Measurements from ENCODE around the gene GC. TPM values are rescaled to one million over a fixed set of nuclear protein-coding genes. Genes with fewer than 3 reads are reported as not detected.

The GC gene
- total RNA-seq, 1 experiment from 2014 or later: 1.8 TPM

- no TSS peak for BruUV-seq (replicated peaks)
These were observed 6.0 kb downstream of the GC start for GRCh38 chr4:71777891-71778290.

More at GRCh38 chr4:71777891-71778290, 6.0 kb downstream of the GC start:
- Histone ChIP-seq H3K36me3 (ENCODE audit: control insufficient read depth in 1 of 2, insufficient read depth in 2 of 2, low read length in 2 of 2) (no peaks in the 10 kb centered on the region), H3K4me1 (ENCODE audit: control insufficient read depth in 1 of 2, insufficient read depth in 2 of 2, low read length in 2 of 2) (no peaks in the 10 kb centered on the region), H3K27ac (ENCODE audit: low read depth, low read length) (no peak overlapping the region), H3K9ac (ENCODE audit: low read length) (no peak overlapping the region), H3K79me2 (ENCODE audit: insufficient read depth, low read length) (no peaks in the 10 kb centered on the region), H3K9me2 (ENCODE audit: insufficient read depth) (no peaks in the 10 kb centered on the region), H3K4me2 (ENCODE audit: low read length) (no peak overlapping the region), H2AFZ (ENCODE audit: low read depth, low read length, poor library complexity, severe bottlenecking) (no peak overlapping the region), H3K4me3 (replicated peaks in 1 of 2; ENCODE audit: low read depth in 1 of 2, low read length in 2 of 2) (no peak overlapping the region), H3K27me3 (ENCODE audit: insufficient read depth, low read length) (no peaks in the 10 kb centered on the region), H4K20me1 (ENCODE audit: insufficient read depth) (no peaks in the 10 kb centered on the region), H3K9me3 (ENCODE audit: control insufficient read depth in 1 of 2, insufficient read depth in 1 of 2, low read depth in 1 of 2, low read length in 2 of 2) (no peaks in the 10 kb centered on the region; a peak in 1 of 4 replicates)
- ChIA-PET POLR2A (no interaction called here), CTCF (no interaction called here), RAD21 (ENCODE audit: low non-redundant PET in 1 of 2, low total read pairs in 2 of 2, uncharacterized antibody in 2 of 2, unreplicated experiment in 2 of 2) (no interaction called here)
- no peak for ATAC-seq
- DNase-seq (ENCODE audit: low read depth, low spot score): no peak
- TF ChIP-seq EGR1 (IDR thresholded peaks at IDR 0.05; ENCODE audit: low read depth): no peak
- no peak for TF ChIP-seq YY1 (IDR thresholded peaks at IDR 0.05; ENCODE audit: extremely low read depth, insufficient replicate concordance, low read depth, low read length)
- no peak for TF ChIP-seq MAX (IDR thresholded peaks at IDR 0.05)
- TF ChIP-seq ELF1 (IDR thresholded peaks at IDR 0.05; ENCODE audit: borderline replicate concordance, low read depth): no peak
- no peak for TF ChIP-seq RAD21 (IDR thresholded peaks at IDR 0.05; ENCODE audit: low read depth)
- no peak for TF ChIP-seq CBX3 (IDR thresholded peaks at IDR 0.05; ENCODE audit: low read depth)
- no peak for TF ChIP-seq POLR2AphosphoS5 (IDR thresholded peaks at IDR 0.05; ENCODE audit: low read depth, low read length)
- TF ChIP-seq REST (IDR thresholded peaks at IDR 0.05; ENCODE audit: low read depth): no peak
- no peak for TF ChIP-seq TCF7L2 (IDR thresholded peaks at IDR 0.05; ENCODE audit: borderline replicate concordance, extremely low read depth, insufficient read depth, insufficient read length)
- no peak for TF ChIP-seq ZFX (IDR thresholded peaks at IDR 0.05)
- TF ChIP-seq, protein P1, sequence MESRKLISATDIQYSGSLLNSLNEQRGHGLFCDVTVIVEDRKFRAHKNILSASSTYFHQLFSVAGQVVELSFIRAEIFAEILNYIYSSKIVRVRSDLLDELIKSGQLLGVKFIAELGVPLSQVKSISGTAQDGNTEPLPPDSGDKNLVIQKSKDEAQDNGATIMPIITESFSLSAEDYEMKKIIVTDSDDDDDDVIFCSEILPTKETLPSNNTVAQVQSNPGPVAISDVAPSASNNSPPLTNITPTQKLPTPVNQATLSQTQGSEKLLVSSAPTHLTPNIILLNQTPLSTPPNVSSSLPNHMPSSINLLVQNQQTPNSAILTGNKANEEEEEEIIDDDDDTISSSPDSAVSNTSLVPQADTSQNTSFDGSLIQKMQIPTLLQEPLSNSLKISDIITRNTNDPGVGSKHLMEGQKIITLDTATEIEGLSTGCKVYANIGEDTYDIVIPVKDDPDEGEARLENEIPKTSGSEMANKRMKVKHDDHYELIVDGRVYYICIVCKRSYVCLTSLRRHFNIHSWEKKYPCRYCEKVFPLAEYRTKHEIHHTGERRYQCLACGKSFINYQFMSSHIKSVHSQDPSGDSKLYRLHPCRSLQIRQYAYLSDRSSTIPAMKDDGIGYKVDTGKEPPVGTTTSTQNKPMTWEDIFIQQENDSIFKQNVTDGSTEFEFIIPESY (IDR thresholded peaks at IDR 0.05; ENCODE audit: extremely low read depth, insufficient replicate concordance, low read length): no peak
- TF ChIP-seq SRF (IDR thresholded peaks at IDR 0.05; ENCODE audit: low read depth): no peak
- no peak for TF ChIP-seq JUND (IDR thresholded peaks at IDR 0.05)
- TF ChIP-seq EZH2 (IDR thresholded peaks at IDR 0.05): no peak
- no peak for TF ChIP-seq CEBPB (IDR thresholded peaks at IDR 0.05; ENCODE audit: low read depth)
- TF ChIP-seq ZNF274 (IDR thresholded peaks at IDR 0.05; ENCODE audit: low read depth, low read length): no peak
- TF ChIP-seq FOSL1 (IDR thresholded peaks at IDR 0.05; ENCODE audit: low read depth): no peak
- no peak for TF ChIP-seq ATF3 (IDR thresholded peaks at IDR 0.05)
- intact Hi-C loops (cut with micrococcal nuclease): no loop called here
